ENCODE measurements around the gene PGLYRP3. TPM values are rescaled to one million over a fixed set of nuclear protein-coding genes. Genes with fewer than 3 reads are reported as not detected.

PGLYRP3 gene
- total and polyA plus RNA-seq, 12 donors: not detected

- no peaks in the 10 kb centered on the region for H3K27me3 ChIP-seq
- H3K4me3 ChIP-seq: no peak overlapping the region
- no peak for DNase-seq
- no peaks in the 10 kb centered on the region for H3K36me3 ChIP-seq (replicated peaks in 1 of 2)
- H3K9me3 ChIP-seq (replicated peaks in 1 of 3): no peaks in the 10 kb centered on the region
- TF ChIP-seq CTCF (IDR thresholded peaks at IDR 0.05): no peak
- no peak for TF ChIP-seq POLR2A (IDR thresholded peaks at IDR 0.05)
- no peaks in the 10 kb centered on the region for H3K4me1 ChIP-seq (replicated peaks in 1 of 2)
- intact Hi-C loops (cut with DNase I): no loop called here
- peak overlapping the region in 1 of 5 donors; percentile 40 for H3K27ac ChIP-seq
- 77 to 89% (median 87%) methylated on average over 7 to 11 of the region's 11 CpGs for WGBS, 4 donors
These were observed 48.1 kb upstream of the PGLYRP3 start for GRCh38 chr1:153360592-153361479.

GRCh38 chr1:153360190-153360589, 47.4 kb upstream of the PGLYRP3 start:
- Histone ChIP-seq H3K4me3 (no peak overlapping the region), H3K9me3 (replicated peaks in 1 of 3) (no peaks in the 10 kb centered on the region), H3K4me1 (replicated peaks in 1 of 2) (no peaks in the 10 kb centered on the region), H3K36me3 (replicated peaks in 1 of 2) (no peaks in the 10 kb centered on the region), H3K27ac (peak overlapping the region in 1 of 5 donors; percentile 40), H3K27me3 (no peaks in the 10 kb centered on the region)
- 64 to 80% (median 69%) methylated on average over 2 of the region's 2 CpGs for WGBS, 4 donors
- TF ChIP-seq CTCF (IDR thresholded peaks at IDR 0.05): no peak
- intact Hi-C loops (cut with DNase I): no loop called here
- peak in 1 of 7 donors; percentile 37 for DNase-seq

GRCh38 chr1:153359241-153359640, 46.5 kb upstream of the PGLYRP3 start:
- Histone ChIP-seq H3K36me3 (replicated peaks in 1 of 2) (no peaks in the 10 kb centered on the region), H3K4me1 (replicated peaks in 1 of 2) (no peaks in the 10 kb centered on the region), H3K27me3 (no peaks in the 10 kb centered on the region), H3K9me3 (replicated peaks in 1 of 3) (no peaks in the 10 kb centered on the region), H3K4me3 (no peak overlapping the region), H3K27ac (no peak overlapping the region)
- intact Hi-C loops (cut with DNase I): no loop called here
- peak in 1 of 7 donors; percentile 39 for DNase-seq
- 71 to 89% (median 88%) methylated on average over 5 to 6 of the region's 6 CpGs for WGBS, 4 donors
- TF ChIP-seq CTCF (IDR thresholded peaks at IDR 0.05) (no peak), POLR2A (IDR thresholded peaks at IDR 0.05) (no peak)

GRCh38 chr1:153358691-153358975, 45.9 kb upstream of the PGLYRP3 start:
- peak in 2 of 7 donors; percentile 7 to 20 for DNase-seq
- no peaks in the 10 kb centered on the region for H3K9me3 ChIP-seq (replicated peaks in 1 of 3)
- H3K4me3 ChIP-seq: peak overlapping the region in 1 of 4 donors; percentile 36
- no peaks in the 10 kb centered on the region for H3K4me1 ChIP-seq (replicated peaks in 1 of 2)
- 89% methylated on average over 3 of the region's 3 CpGs for WGBS, 4 donors
- peaks cover 1% of the 10 kb centered on the region for H3K27me3 ChIP-seq
- H3K27ac ChIP-seq: peak overlapping the region in 3 of 5 donors; percentile 19 to 82 (median 56)
- TF ChIP-seq CTCF (IDR thresholded peaks at IDR 0.05) (no peak), POLR2A (IDR thresholded peaks at IDR 0.05) (no peak)
- H3K36me3 ChIP-seq (replicated peaks in 1 of 2): no peaks in the 10 kb centered on the region
- intact Hi-C loops (cut with DNase I): no loop called here
